Endothelial cell of umbilical vein (primary cell): ENCODE data around the gene IBSP. TPM values are rescaled to one million over a fixed set of nuclear protein-coding genes. Genes with fewer than 3 reads are reported as not detected.

Experiments used
- BruUV-seq: library from RNA; stranded (reverse); fragments of 400-500 nt; replicated peaks from 2 replicates; lab custom pipeline; 2021; lab: Mats Ljungman, UMichigan
- CTCF ChIA-PET: fragments of 300-600, 350-600 bp; sonication (Branson Sonifier 250); formaldehyde crosslinking; loops from one replicate; lab custom pipeline; 2021; ENCODE audit warnings: antibody characterized with exemption, inconsistent platforms; lab: Charles Lee
- POLR2A ChIA-PET: fragments of 300-600, 350-600 bp; sonication (Branson Sonifier 250); formaldehyde crosslinking; loops from one replicate; lab custom pipeline; 2021; ENCODE audit warnings: antibody characterized with exemption, inconsistent platforms; lab: Charles Lee
- DNase-seq: peaks from one replicate; pipeline ENCODE4 v3.0.0-alpha.2; 2011; ENCODE audit warnings: low read depth, low spot score
- FAIRE-seq: peaks from 2 replicates; lab custom pipeline; 2011; peaks lifted over from hg19 to GRCh38; lab: Jason Lieb, UNC
- H2AFZ ChIP-seq: 2 replicates; pipeline ENCODE4 v1.6.0; 2012; ENCODE audit warnings: low read depth, low read length, control low read depth, inconsistent platforms
- H3K27ac ChIP-seq: 2 replicates; pipeline ENCODE4 v1.5.1; 2011; ENCODE audit warnings: low read depth, mild to moderate bottlenecking, control low read depth, low read length, moderate library complexity; ENCODE audit not compliant: insufficient read depth
- H3K27me3 ChIP-seq, 2 experiments: 2 replicates each; pipeline versions ENCODE4 v1.6.0 to v1.6.1; 2011; ENCODE audit warnings: low read length in 2 of 2, mixed read lengths in 1 of 2; ENCODE audit not compliant: control insufficient read depth in 2 of 2, insufficient read depth in 2 of 2
- H3K36me3 ChIP-seq, 2 experiments: 2 replicates in 1 of 2; 3 replicates in 1 of 2; pipeline ENCODE4 v1.5.1; 2011; ENCODE audit warnings: low read length in 2 of 2, mild to moderate bottlenecking in 1 of 2, moderate library complexity in 1 of 2; ENCODE audit not compliant: control insufficient read depth in 2 of 2, insufficient read depth in 2 of 2; ENCODE audit errors: extremely low read depth in 1 of 2
- H3K4me1 ChIP-seq: 3 replicates; pipeline ENCODE4 v1.5.1; 2011; ENCODE audit warnings: mild to moderate bottlenecking, low read length; ENCODE audit not compliant: control insufficient read depth, insufficient read depth; ENCODE audit errors: extremely low read depth
- H3K4me2 ChIP-seq: 2 replicates; pipeline ENCODE4 v1.6.1; 2011; ENCODE audit warnings: low read length, control low read depth, mixed read lengths; ENCODE audit not compliant: insufficient read depth
- H3K4me3 ChIP-seq, 3 experiments: fragments of 200-600 bp in 1 of 3; sonication (generic), shearing (Covaris generic) in 1 of 3; replicated peaks in 1 of 3; 2 replicates each; pipeline ENCODE4 v1.5.1; 2011 to 2016; ENCODE audit warnings: control low read depth in 3 of 3, low read length in 3 of 3, mild to moderate bottlenecking in 2 of 3, inconsistent platforms in 1 of 3, low read depth in 1 of 3, moderate library complexity in 1 of 3; ENCODE audit not compliant: insufficient read depth in 1 of 3
- H3K79me2 ChIP-seq: 2 replicates; pipeline ENCODE4 v1.6.0; 2012; ENCODE audit warnings: low read length, inconsistent platforms; ENCODE audit not compliant: control insufficient read depth, insufficient read depth
- H3K9ac ChIP-seq: replicated peaks from 2 replicates; pipeline ENCODE3; 2011; ENCODE audit warnings: low read length, control low read depth; ENCODE audit not compliant: insufficient read depth; ENCODE audit errors: extremely low read depth
- H3K9me1 ChIP-seq: replicated peaks from 3 replicates; pipeline ENCODE4 v1.6.0; 2011; ENCODE audit warnings: mild to moderate bottlenecking, low read length; ENCODE audit not compliant: control insufficient read depth, insufficient read depth; ENCODE audit errors: extremely low read depth
- H3K9me3 ChIP-seq: replicated peaks from 2 replicates; pipeline ENCODE4 v1.5.1; 2012; ENCODE audit warnings: low read length, inconsistent platforms; ENCODE audit not compliant: control insufficient read depth, insufficient read depth
- H4K20me1 ChIP-seq: replicated peaks from 2 replicates; pipeline ENCODE3; 2011; ENCODE audit warnings: mild to moderate bottlenecking, low read length; ENCODE audit not compliant: control insufficient read depth, insufficient read depth; ENCODE audit errors: extremely low read depth
- CTCF ChIP-seq, 2 donors: IDR thresholded peaks; 1 replicate in 1 of 2; 2 replicates in 1 of 2; pipeline ENCODE4 v1.5.1; 2011; ENCODE audit warnings: low read length in 2 of 2, mild to moderate bottlenecking in 2 of 2, moderate library complexity in 2 of 2, control low read depth in 1 of 2, inconsistent platforms in 1 of 2, low read depth in 1 of 2; ENCODE audit not compliant: insufficient read depth in 1 of 2; ENCODE audit errors: extremely low read depth in 1 of 2
- EZH2 ChIP-seq: IDR thresholded peaks from 2 replicates; pipeline ENCODE4 v1.6.1; 2012; ENCODE audit warnings: borderline replicate concordance, low read depth, mild to moderate bottlenecking, moderate library complexity, low read length, inconsistent platforms; ENCODE audit not compliant: severe bottlenecking
- FOS ChIP-seq: IDR thresholded peaks from 2 replicates; pipeline ENCODE4 v1.6.1; 2011; ENCODE audit warnings: mild to moderate bottlenecking, low read length, moderate library complexity, borderline replicate concordance; ENCODE audit not compliant: insufficient read depth
- GATA2 ChIP-seq: IDR thresholded peaks from 2 replicates; pipeline ENCODE4 v1.7.0; 2011; ENCODE audit warnings: low read depth, mild to moderate bottlenecking, moderate library complexity, mixed read lengths, low read length; ENCODE audit not compliant: insufficient read length, insufficient read depth
- JUN ChIP-seq: IDR thresholded peaks from 2 replicates; pipeline ENCODE4 v1.6.1; 2011; ENCODE audit warnings: borderline replicate concordance, low read depth; ENCODE audit not compliant: insufficient read length, insufficient read depth
- MAX ChIP-seq: IDR thresholded peaks from 2 replicates; pipeline ENCODE4 v1.6.1; 2011; ENCODE audit not compliant: insufficient read depth, insufficient read length
- MYC ChIP-seq: IDR thresholded peaks from one replicate; pipeline ENCODE4 v1.6.1; 2011; ENCODE audit warnings: mild to moderate bottlenecking, low read depth, low read length
- POLR2A ChIP-seq: IDR thresholded peaks from 2 replicates; pipeline ENCODE4 v1.6.1; 2012; ENCODE audit warnings: low read depth, mild to moderate bottlenecking, control low read depth, low read length
- POLR2AphosphoS5 ChIP-seq: IDR thresholded peaks from 2 replicates; pipeline ENCODE4 v1.6.1; 2012; ENCODE audit warnings: low read depth, mild to moderate bottlenecking, control low read depth, low read length, moderate library complexity; ENCODE audit not compliant: insufficient read depth
- dilution Hi-C: fragments of 300-500 bp; cut with MboI; formaldehyde crosslinking; loops from one replicate; pipeline ENCODE4 v1.15.0; 2019; ENCODE audit warnings: low sequenced_read_pairs; ENCODE audit not compliant: extremely low pct_ligation_motif_present
- intact Hi-C: fragments of 100-400 bp; cut with micrococcal nuclease; formaldehyde crosslinking; loops from one replicate; pipeline ENCODE4 v1.10.0; 2022
- polyA plus RNA-seq, 4 experiments: library from polyadenylated mRNA; depleted of rRNA in 3 of 4; stranded (reverse) in 3 of 4; unstranded in 1 of 4; fragments of >200 nt; gene quantifications; 2 replicates each; pipeline versions ENCODE4 v1.2.1 to v1.2.3, GENCODE V29; 2011 to 2012; ENCODE audit warnings: missing spikeins in 1 of 4
- total RNA-seq: library from RNA; stranded (reverse); gene quantifications from 2 replicates; pipeline ENCODE4 v1.2.3, GENCODE V29; 2021

The IBSP gene
- total and polyA plus RNA-seq, 2 donors (not counting 3 experiments of a cell fraction or from before 2014, with no cell fraction given): not detected

- Histone ChIP-seq H3K27ac (no peak overlapping the region), H3K36me3 (no peaks in the 10 kb centered on the region), H3K4me1 (no peaks in the 10 kb centered on the region), H3K9me1 (no peaks in the 10 kb centered on the region), H4K20me1 (no peaks in the 10 kb centered on the region), H3K27me3 (no peaks in the 10 kb centered on the region), H2AFZ (no peak overlapping the region), H3K9me3 (no peaks in the 10 kb centered on the region), H3K9ac (no peak overlapping the region), H3K79me2 (no peaks in the 10 kb centered on the region), H3K4me2 (no peak overlapping the region), H3K4me3 (no peak overlapping the region)
- FAIRE-seq (no peak), DNase-seq (no peak)
- intact Hi-C loops: no loop called here
- CTCF ChIA-PET: no interaction called here
- dilution Hi-C loops: no loop called here
- TF ChIP-seq POLR2AphosphoS5: no peak
- no peak for TF ChIP-seq FOS
- no peak for TF ChIP-seq MYC
- no peak for TF ChIP-seq JUN
- no peak for TF ChIP-seq GATA2
- POLR2A ChIA-PET: no interaction called here
- no TSS peak for BruUV-seq
Measured at GRCh38 chr4:87749883-87750282, 49.5 kb upstream of the IBSP start.

GRCh38 chr4:87758270-87758669 lies 41.1 kb upstream of the IBSP start:
- Histone ChIP-seq H3K36me3 (no peaks in the 10 kb centered on the region), H3K27ac (no peak overlapping the region), H3K79me2 (no peaks in the 10 kb centered on the region), H3K9me1 (no peaks in the 10 kb centered on the region), H4K20me1 (no peaks in the 10 kb centered on the region), H3K27me3 (peaks cover 0 to 8% of the 10 kb centered on the region in 2 experiments), H3K9me3 (no peaks in the 10 kb centered on the region), H3K4me1 (no peaks in the 10 kb centered on the region), H3K9ac (no peak overlapping the region), H3K4me3 (no peak overlapping the region), H3K4me2 (no peak overlapping the region), H2AFZ (no peak overlapping the region)
- no TSS peak for BruUV-seq
- ChIA-PET POLR2A (no interaction called here), CTCF (no interaction called here)
- DNase-seq (no peak), FAIRE-seq (no peak)
- dilution Hi-C loops (no loop called here), intact Hi-C loops (no loop called here)
- TF ChIP-seq POLR2AphosphoS5: no peak
- no peak for TF ChIP-seq JUN
- no peak for TF ChIP-seq CTCF (IDR thresholded peaks at IDR 0.05; ENCODE audit: extremely low read depth in 1 of 2, insufficient read depth in 1 of 2, low read depth in 1 of 2, low read length in 2 of 2)
- no peak for TF ChIP-seq POLR2A
- TF ChIP-seq EZH2: no peak
- TF ChIP-seq MYC: no peak
- no peak for TF ChIP-seq GATA2
- TF ChIP-seq FOS: no peak
- no peak for TF ChIP-seq MAX
